Chondrocyte (in vitro differentiated cells): Measurements from ENCODE around the gene OR51F1. TPM values are rescaled to one million over a fixed set of nuclear protein-coding genes. Genes with fewer than 3 reads are reported as not detected.
"Not testable (repeated sequence)": the region's sequence is repeated elsewhere in the genome, so short reads cannot be mapped to it uniquely, and the experiment has no call there.

Experiments used
- DNase-seq: peaks from one replicate; pipeline ENCODE4 v3.0.0; 2021; ENCODE audit warnings: mixed read lengths, low spot score
- H3K27ac Mint-ChIP-seq: one replicate; pipeline ENCODE4 v1.8.0; 2021; ENCODE audit warnings: mild to moderate bottlenecking, moderate library complexity, mixed read lengths; ENCODE audit not compliant: unreplicated experiment
- H3K27me3 Mint-ChIP-seq: 2 replicates; pipeline ENCODE4 v1.8.0; 2021; ENCODE audit warnings: low read depth, mixed read lengths
- H3K36me3 Mint-ChIP-seq: 2 replicates; pipeline ENCODE4 v1.8.0; 2021; ENCODE audit warnings: low read depth, mixed read lengths
- H3K4me1 Mint-ChIP-seq: 2 replicates; pipeline ENCODE4 v1.8.0; 2021; ENCODE audit warnings: low read depth, mild to moderate bottlenecking, mixed read lengths
- H3K4me3 Mint-ChIP-seq: one replicate; pipeline ENCODE4 v1.8.0; 2021; ENCODE audit warnings: mild to moderate bottlenecking, moderate library complexity, mixed read lengths; ENCODE audit not compliant: unreplicated experiment
- H3K9me3 Mint-ChIP-seq: 2 replicates; pipeline ENCODE4 v1.8.0; 2021; ENCODE audit warnings: low read depth, mixed read lengths
- CTCF ChIP-seq: fragments of 200-600 bp; sonication (generic); IDR thresholded peaks from 2 replicates; pipeline ENCODE4 v1.5.0; 2021; ENCODE audit warnings: antibody characterized with exemption, mild to moderate bottlenecking, moderate library complexity
- total RNA-seq: library from RNA; stranded (reverse); gene quantifications from 3 replicates; pipeline ENCODE4 v1.2.1, GENCODE V29; 2021

OR51F1 gene
- total RNA-seq, 1 donor from 2014 or later, result not detected

DNA sequence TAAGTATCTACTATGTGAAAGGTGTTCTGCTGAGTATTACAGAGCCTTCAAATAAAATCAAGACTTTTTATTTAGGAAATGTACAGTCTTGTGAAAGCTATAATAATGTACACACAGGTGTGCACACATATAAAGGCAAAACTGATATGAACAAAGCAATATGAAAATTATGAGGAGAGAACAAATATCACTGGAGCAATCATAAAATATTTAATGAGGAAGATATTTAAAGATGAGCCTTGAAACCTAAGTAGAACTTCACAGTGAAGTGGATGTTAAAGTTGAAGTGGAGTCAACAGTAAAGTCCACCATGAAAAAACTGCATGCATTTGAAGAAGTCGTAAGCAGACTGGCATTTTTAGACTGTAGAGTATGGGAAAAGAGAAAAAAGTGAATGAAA lies 18.5 kb downstream of the OR51F1 start:
- no peaks in the 10 kb centered on the region for H3K4me1 Mint-ChIP-seq
- H3K36me3 Mint-ChIP-seq, result no peaks in the 10 kb centered on the region
- H3K9me3 Mint-ChIP-seq, result no peaks in the 10 kb centered on the region
- H3K4me3 Mint-ChIP-seq, result no peak overlapping the region
- DNase-seq, result no peak
- no peak overlapping the region for H3K27ac Mint-ChIP-seq
- H3K27me3 Mint-ChIP-seq, result peaks cover 50% of the 10 kb centered on the region
- no peak for TF ChIP-seq CTCF

- Mint-ChIP-seq H3K27me3 (peaks cover 41% of the 10 kb centered on the region), H3K4me3 (no peak overlapping the region), H3K27ac (no peak overlapping the region), H3K4me1 (no peaks in the 10 kb centered on the region), H3K9me3 (no peaks in the 10 kb centered on the region), H3K36me3 (no peaks in the 10 kb centered on the region)
- DNase-seq, result no peak
- TF ChIP-seq CTCF, result no peak
These were observed 21.3 kb downstream of the OR51F1 start for GRCh38 chr11:4748438-4748837.

GRCh38 chr11:4740735-4741134 lies 29.0 kb downstream of the OR51F1 start:
- TF ChIP-seq CTCF, result no peak
- Mint-ChIP-seq H3K27ac (no peak overlapping the region), H3K4me3 (no peak overlapping the region), H3K27me3 (peaks cover 2% of the 10 kb centered on the region), H3K36me3 (no peaks in the 10 kb centered on the region), H3K9me3 (no peaks in the 10 kb centered on the region), H3K4me1 (no peaks in the 10 kb centered on the region)
- DNase-seq, result no peak

DNA sequence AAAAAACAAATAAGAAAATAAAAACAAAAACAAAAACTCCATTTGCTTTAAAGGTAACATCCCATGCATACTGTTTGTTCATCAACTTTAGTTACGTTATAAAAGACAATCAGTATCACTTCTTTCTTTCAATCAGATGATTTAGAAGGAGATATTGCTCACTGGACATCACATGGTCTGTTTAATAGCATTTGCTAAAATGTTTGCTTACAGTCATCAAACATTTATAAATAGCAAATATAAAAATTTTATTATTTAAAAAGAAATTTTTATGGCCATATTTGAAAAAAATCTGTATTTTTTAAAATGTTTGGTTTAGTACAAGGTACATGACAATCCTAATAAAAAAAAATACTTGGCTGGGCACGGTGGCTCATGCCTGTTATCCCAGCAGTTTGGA lies 42.6 kb downstream of the OR51F1 start:
- H3K4me3 Mint-ChIP-seq, result no peak overlapping the region
- no peaks in the 10 kb centered on the region for H3K9me3 Mint-ChIP-seq
- no peak overlapping the region for H3K27ac Mint-ChIP-seq
- H3K4me1 Mint-ChIP-seq, result no peaks in the 10 kb centered on the region
- H3K27me3 Mint-ChIP-seq, result peaks cover 9% of the 10 kb centered on the region
- DNase-seq, result no peak
- no peak for TF ChIP-seq CTCF
- H3K36me3 Mint-ChIP-seq, result no peaks in the 10 kb centered on the region

- not testable (repeated sequence) for H3K36me3 Mint-ChIP-seq, DNase-seq, H3K27ac Mint-ChIP-seq, H3K4me3 Mint-ChIP-seq, H3K9me3 Mint-ChIP-seq, H3K4me1 Mint-ChIP-seq
- H3K27me3 Mint-ChIP-seq, result peaks cover 21% of the 10 kb centered on the region
These were observed 46.9 kb downstream of the OR51F1 start for GRCh38 chr11:4722616-4723534.

Other genes with a start within 250 kb of the OR51F1 start
- not detected in 3 replicates for gene OR52M1, start 224.7 kb downstream of the OR51F1 start, total RNA-seq
- not detected in 3 replicates for gene OR52I2, start 188.2 kb downstream of the OR51F1 start, total RNA-seq
- gene OR52I1, start 175.9 kb downstream of the OR51F1 start, total RNA-seq, result not detected in 3 replicates
- gene TRIM68, start 161.7 kb downstream of the OR51F1 start, total RNA-seq, result 9.7 to 13.5 TPM (median 10.3 TPM) in 3 replicates
- not detected in 3 replicates for gene OR51D1, start 132.5 kb downstream of the OR51F1 start, total RNA-seq
- 0.22 to 1.6 TPM (median 1.2 TPM) in 3 replicates for gene OR51E1, start 126.0 kb downstream of the OR51F1 start, total RNA-seq
- 0.97 to 3.2 TPM (median 3.1 TPM) in 3 replicates for gene OR51E2, start 72.1 kb downstream of the OR51F1 start, total RNA-seq
- not detected in 3 replicates for gene MMP26, start 65.2 kb downstream of the OR51F1 start, total RNA-seq
- gene OR52R1, start 34.4 kb upstream of the OR51F1 start, total RNA-seq, result not detected in 3 replicates
- not detected in 3 replicates for gene OR51F2, start 51.4 kb upstream of the OR51F1 start, total RNA-seq
- gene OR51S1, start 79.3 kb upstream of the OR51F1 start, total RNA-seq, result not detected in 3 replicates
- gene OR51T1, start 112.0 kb upstream of the OR51F1 start, total RNA-seq, result not detected in 3 replicates
- gene OR51A7, start 133.8 kb upstream of the OR51F1 start, total RNA-seq, result not detected in 3 replicates
- gene OR51G2, start 149.4 kb upstream of the OR51F1 start, total RNA-seq, result not detected in 3 replicates
- gene OR51G1, start 154.4 kb upstream of the OR51F1 start, total RNA-seq, result not detected in 3 replicates
- not detected in 3 replicates for gene OR51A4, start 177.7 kb upstream of the OR51F1 start, total RNA-seq
- gene OR51A2, start 185.8 kb upstream of the OR51F1 start, total RNA-seq, result not detected in 3 replicates
- gene OR51L1, start 224.9 kb upstream of the OR51F1 start, total RNA-seq, result not detected in 3 replicates